A549 (cell line): ENCODE measurements around the gene KRTAP5-5.

ENCODE experiments used
- ESRRA ChIP-seq: fragments of 150-350 bp; IDR thresholded peaks from 2 replicates; pipeline ENCODE4 v1.6.1; 2014; ENCODE audit warnings: mild to moderate bottlenecking, low read length, borderline replicate concordance
- FOSL2 ChIP-seq, 2 experiments: fragments of 450-650 bp in 1 of 2; fragments of >200 bp in 1 of 2; sonication (Bioruptor Twin) in 1 of 2; formaldehyde crosslinking; IDR thresholded peaks; 2 replicates each; pipeline versions ENCODE4 v1.5.0 to v1.6.1; 2016 to 2020; ENCODE audit warnings: mild to moderate bottlenecking in 1 of 2, moderate library complexity in 1 of 2
- JUN ChIP-seq, 2 experiments: fragments of >200 bp; sonication (Bioruptor Twin); formaldehyde crosslinking; IDR thresholded peaks; 2 replicates in 1 of 2; 3 replicates in 1 of 2; pipeline ENCODE4 v1.6.1; 2016 to 2017
- POLR2A ChIP-seq: IDR thresholded peaks from 2 replicates; pipeline ENCODE4 v1.6.1; 2012; ENCODE audit warnings: mild to moderate bottlenecking, low read length
- POLR2AphosphoS2 ChIP-seq: conservative IDR thresholded peaks from 2 replicates; pipeline ENCODE4 v1.6.1; 2012; ENCODE audit warnings: low read length, improper control_type of control experiment, inconsistent platforms
- TF ChIP-seq, protein P1 (sequence below): fragments of >200 bp; sonication (Bioruptor Twin); formaldehyde crosslinking; IDR thresholded peaks from 3 replicates; pipeline ENCODE4 v1.5.1; 2016

GRCh38 chr11:1652442-1652770 is 22.8 kb downstream of the KRTAP5-5 start:
- no peak for TF ChIP-seq POLR2A
- no peak for TF ChIP-seq FOSL2 (IDR thresholded peaks at IDR 0.05)
- no peak for TF ChIP-seq FOSL2 (CRISPR knock-in tag; IDR thresholded peaks at IDR 0.05)
- TF ChIP-seq, protein P1, sequence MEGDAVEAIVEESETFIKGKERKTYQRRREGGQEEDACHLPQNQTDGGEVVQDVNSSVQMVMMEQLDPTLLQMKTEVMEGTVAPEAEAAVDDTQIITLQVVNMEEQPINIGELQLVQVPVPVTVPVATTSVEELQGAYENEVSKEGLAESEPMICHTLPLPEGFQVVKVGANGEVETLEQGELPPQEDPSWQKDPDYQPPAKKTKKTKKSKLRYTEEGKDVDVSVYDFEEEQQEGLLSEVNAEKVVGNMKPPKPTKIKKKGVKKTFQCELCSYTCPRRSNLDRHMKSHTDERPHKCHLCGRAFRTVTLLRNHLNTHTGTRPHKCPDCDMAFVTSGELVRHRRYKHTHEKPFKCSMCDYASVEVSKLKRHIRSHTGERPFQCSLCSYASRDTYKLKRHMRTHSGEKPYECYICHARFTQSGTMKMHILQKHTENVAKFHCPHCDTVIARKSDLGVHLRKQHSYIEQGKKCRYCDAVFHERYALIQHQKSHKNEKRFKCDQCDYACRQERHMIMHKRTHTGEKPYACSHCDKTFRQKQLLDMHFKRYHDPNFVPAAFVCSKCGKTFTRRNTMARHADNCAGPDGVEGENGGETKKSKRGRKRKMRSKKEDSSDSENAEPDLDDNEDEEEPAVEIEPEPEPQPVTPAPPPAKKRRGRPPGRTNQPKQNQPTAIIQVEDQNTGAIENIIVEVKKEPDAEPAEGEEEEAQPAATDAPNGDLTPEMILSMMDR = no peak
- no peak for TF ChIP-seq JUN (IDR thresholded peaks at IDR 0.05)
- TF ChIP-seq POLR2AphosphoS2 = no peak
- no peak for TF ChIP-seq ESRRA
